Measurements from ENCODE around the gene DGKD.

Gene DGKD

DNA sequence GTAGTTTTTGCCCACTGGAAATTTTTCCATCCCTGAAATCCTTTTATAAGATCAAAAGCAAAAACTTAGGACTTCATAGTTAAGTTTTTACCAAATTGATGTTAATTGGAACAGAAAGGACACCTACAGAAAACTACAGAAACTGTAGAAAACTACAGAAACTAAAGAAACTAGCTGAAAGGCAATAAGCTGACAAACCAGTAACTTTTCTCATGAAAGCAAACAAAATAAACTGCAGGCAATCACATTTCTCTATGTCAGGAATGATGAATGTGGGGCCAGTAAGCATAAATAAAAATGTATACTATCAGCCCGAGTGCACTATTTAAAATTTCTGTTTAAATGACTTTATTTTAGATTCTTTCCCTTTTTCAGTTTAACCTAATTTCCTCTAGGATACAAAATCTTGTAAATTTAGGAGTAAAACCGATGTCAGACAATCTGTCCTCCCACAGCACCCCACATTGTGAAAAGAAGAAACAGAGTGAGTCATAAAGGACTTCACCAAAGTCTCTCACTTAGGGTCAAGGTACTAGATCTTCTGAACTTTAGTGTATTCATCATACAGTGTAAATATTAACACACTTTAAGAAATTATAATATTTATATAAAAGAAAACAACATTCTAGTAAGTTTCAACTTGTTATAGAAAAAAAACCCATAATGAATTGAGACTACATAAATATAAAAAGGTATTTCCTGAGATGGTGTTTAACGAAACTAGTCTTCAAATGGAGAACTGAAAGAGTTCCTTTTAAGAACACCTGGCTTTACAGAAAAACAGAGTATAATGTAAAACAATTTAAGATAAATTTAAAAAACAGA, 165.7 kb downstream of the DGKD start:
- Histone ChIP-seq H3K27me3 (ENCODE audit: insufficient read depth, poor library complexity, severe bottlenecking) (no peaks in the 10 kb centered on the region), H3K27ac (replicated peaks) (no peak overlapping the region), H3K4me3 (replicated peaks; ENCODE audit: insufficient read depth, low read length) (no peak overlapping the region)
- DNase-seq (ENCODE audit: low read depth in 1 of 2, low spot score in 1 of 2), result no peak
- TF ChIP-seq, protein P1, sequence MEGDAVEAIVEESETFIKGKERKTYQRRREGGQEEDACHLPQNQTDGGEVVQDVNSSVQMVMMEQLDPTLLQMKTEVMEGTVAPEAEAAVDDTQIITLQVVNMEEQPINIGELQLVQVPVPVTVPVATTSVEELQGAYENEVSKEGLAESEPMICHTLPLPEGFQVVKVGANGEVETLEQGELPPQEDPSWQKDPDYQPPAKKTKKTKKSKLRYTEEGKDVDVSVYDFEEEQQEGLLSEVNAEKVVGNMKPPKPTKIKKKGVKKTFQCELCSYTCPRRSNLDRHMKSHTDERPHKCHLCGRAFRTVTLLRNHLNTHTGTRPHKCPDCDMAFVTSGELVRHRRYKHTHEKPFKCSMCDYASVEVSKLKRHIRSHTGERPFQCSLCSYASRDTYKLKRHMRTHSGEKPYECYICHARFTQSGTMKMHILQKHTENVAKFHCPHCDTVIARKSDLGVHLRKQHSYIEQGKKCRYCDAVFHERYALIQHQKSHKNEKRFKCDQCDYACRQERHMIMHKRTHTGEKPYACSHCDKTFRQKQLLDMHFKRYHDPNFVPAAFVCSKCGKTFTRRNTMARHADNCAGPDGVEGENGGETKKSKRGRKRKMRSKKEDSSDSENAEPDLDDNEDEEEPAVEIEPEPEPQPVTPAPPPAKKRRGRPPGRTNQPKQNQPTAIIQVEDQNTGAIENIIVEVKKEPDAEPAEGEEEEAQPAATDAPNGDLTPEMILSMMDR (IDR thresholded peaks at IDR 0.05; ENCODE audit: insufficient read depth, low read length), result no peak
- TF ChIP-seq SPI1 (IDR thresholded peaks at IDR 0.05; ENCODE audit: borderline replicate concordance, low read depth) (no peak), POLR2AphosphoS5 (IDR thresholded peaks at IDR 0.05; ENCODE audit: low read depth) (no peak), REST (IDR thresholded peaks at IDR 0.05; ENCODE audit: insufficient replicate concordance, low read depth) (no peak), GABPA (IDR thresholded peaks at IDR 0.05; ENCODE audit: low read depth) (no peak)
